Measurements from ENCODE around the gene CDH4.

Gene CDH4

GRCh38 chr20:61353261-61354000 lies 101.4 kb downstream of the CDH4 start:
- Histone ChIP-seq H2AK5ac (ENCODE audit: low read depth, low read length) (no peak overlapping the region), H3K14ac (ENCODE audit: low read length) (no peak overlapping the region), H4K91ac (ENCODE audit: low read depth, low read length, poor library complexity) (no peak overlapping the region), H2BK12ac (ENCODE audit: low read length) (no peak overlapping the region), H3K4me1 (ENCODE audit: control insufficient read depth in 2 of 2, insufficient read depth in 1 of 2, low read depth in 1 of 2, low read length in 2 of 2) (peaks cover 14 to 18% of the 10 kb centered on the region in 2 donors), H3K18ac (ENCODE audit: low read length) (no peak overlapping the region), H4K8ac (ENCODE audit: low read depth, low read length) (no peak overlapping the region), H2BK15ac (ENCODE audit: low read length) (no peak overlapping the region), H3K79me1 (ENCODE audit: low read depth, low read length) (no peaks in the 10 kb centered on the region), H3K4me2 (ENCODE audit: insufficient read depth, low read length, poor library complexity, severe bottlenecking) (no peak overlapping the region), H3K23ac (ENCODE audit: low read depth, low read length, poor library complexity) (no peak overlapping the region), H3K27ac (replicated peaks; ENCODE audit: low read length) (no peak overlapping the region), H2BK5ac (ENCODE audit: low read length) (no peak overlapping the region), H3K4me3 (ENCODE audit: low read length in 2 of 2) (no peak overlapping the region), H2BK120ac (ENCODE audit: low read depth, low read length) (no peak overlapping the region), H3K36me3 (replicated peaks in 1 of 2; ENCODE audit: control insufficient read depth in 2 of 2, insufficient read depth in 2 of 2, low read length in 2 of 2) (peaks cover 0 to 3% of the 10 kb centered on the region in 2 donors), H2AFZ (ENCODE audit: low read length) (no peak overlapping the region), H3K27me3 (ENCODE audit: control insufficient read depth in 3 of 3, insufficient read depth in 3 of 3, low read depth in 1 of 3, low read length in 3 of 3) (no peaks in the 10 kb centered on the region), H3K4ac (ENCODE audit: low read length) (no peak overlapping the region), H3K9me3 (replicated peaks in 1 of 2; ENCODE audit: control insufficient read depth in 2 of 2, insufficient read depth in 1 of 2, low read depth in 1 of 2, low read length in 2 of 2) (peaks cover 5 to 8% of the 10 kb centered on the region in 2 donors), H3K9ac (ENCODE audit: low read depth, low read length, poor library complexity) (no peak overlapping the region)
- WGBS, 2 donors (ENCODE audit: extremely low coverage in 2 of 2, insufficient read length in 2 of 2, insufficient replicate concordance in 1 of 2): no CpG with 5 or more reads among the region's 12 CpGs
- no peak for DNase-seq (ENCODE audit: low spot score)

- no CpG with 5 or more reads among the region's 18 CpGs for WGBS, 2 donors (ENCODE audit: extremely low coverage in 2 of 2, insufficient read length in 2 of 2, insufficient replicate concordance in 1 of 2)
- H3K79me1 ChIP-seq (ENCODE audit: low read depth, low read length): no peaks in the 10 kb centered on the region
- H3K23ac ChIP-seq (ENCODE audit: low read depth, low read length, poor library complexity): no peak overlapping the region
- H3K4me2 ChIP-seq (ENCODE audit: insufficient read depth, low read length, poor library complexity, severe bottlenecking): no peak overlapping the region
- H3K4ac ChIP-seq (ENCODE audit: low read length): no peak overlapping the region
- peaks cover 14 to 16% of the 10 kb centered on the region in 2 donors for H3K4me1 ChIP-seq (ENCODE audit: control insufficient read depth in 2 of 2, insufficient read depth in 1 of 2, low read depth in 1 of 2, low read length in 2 of 2)
- H2BK120ac ChIP-seq (ENCODE audit: low read depth, low read length): no peak overlapping the region
- no peak overlapping the region for H4K91ac ChIP-seq (ENCODE audit: low read depth, low read length, poor library complexity)
- H2BK12ac ChIP-seq (ENCODE audit: low read length): no peak overlapping the region
- H2AK5ac ChIP-seq (ENCODE audit: low read depth, low read length): peak overlapping the region; percentile 8
- H3K4me3 ChIP-seq (ENCODE audit: low read length in 2 of 2): no peak overlapping the region
- no peak overlapping the region for H4K8ac ChIP-seq (ENCODE audit: low read depth, low read length)
- H2AFZ ChIP-seq (ENCODE audit: low read length): no peak overlapping the region
- no peak overlapping the region for H3K9ac ChIP-seq (ENCODE audit: low read depth, low read length, poor library complexity)
- H3K18ac ChIP-seq (ENCODE audit: low read length): peak overlapping the region; percentile 73
- no peak for DNase-seq (ENCODE audit: low spot score)
- no peaks in the 10 kb centered on the region for H3K27me3 ChIP-seq (ENCODE audit: control insufficient read depth in 3 of 3, insufficient read depth in 3 of 3, low read depth in 1 of 3, low read length in 3 of 3)
- H3K36me3 ChIP-seq (replicated peaks in 1 of 2; ENCODE audit: control insufficient read depth in 2 of 2, insufficient read depth in 2 of 2, low read length in 2 of 2): peaks cover 0 to 3% of the 10 kb centered on the region in 2 donors
- H2BK15ac ChIP-seq (ENCODE audit: low read length): peak overlapping the region; percentile 12
- no peak overlapping the region for H3K14ac ChIP-seq (ENCODE audit: low read length)
- no peak overlapping the region for H3K27ac ChIP-seq (replicated peaks; ENCODE audit: low read length)
- H3K9me3 ChIP-seq (replicated peaks in 1 of 2; ENCODE audit: control insufficient read depth in 2 of 2, insufficient read depth in 1 of 2, low read depth in 1 of 2, low read length in 2 of 2): peaks cover 5 to 7% of the 10 kb centered on the region in 2 donors
- H2BK5ac ChIP-seq (ENCODE audit: low read length): no peak overlapping the region
Measured at GRCh38 chr20:61354001-61354390, 101.9 kb downstream of the CDH4 start.

- H2BK15ac ChIP-seq (ENCODE audit: low read length): no peak overlapping the region
- no peaks in the 10 kb centered on the region for H3K27me3 ChIP-seq (ENCODE audit: control insufficient read depth in 3 of 3, insufficient read depth in 3 of 3, low read depth in 1 of 3, low read length in 3 of 3)
- H2AFZ ChIP-seq (ENCODE audit: low read length): no peak overlapping the region
- DNase-seq (ENCODE audit: low spot score): no peak
- no peak overlapping the region for H4K8ac ChIP-seq (ENCODE audit: low read depth, low read length)
- no peak overlapping the region for H3K4me3 ChIP-seq (ENCODE audit: low read length in 2 of 2)
- no peak overlapping the region for H4K91ac ChIP-seq (ENCODE audit: low read depth, low read length, poor library complexity)
- peaks cover 10 to 16% of the 10 kb centered on the region in 2 donors for H3K4me1 ChIP-seq (ENCODE audit: control insufficient read depth in 2 of 2, insufficient read depth in 1 of 2, low read depth in 1 of 2, low read length in 2 of 2)
- H3K4me2 ChIP-seq (ENCODE audit: insufficient read depth, low read length, poor library complexity, severe bottlenecking): no peak overlapping the region
- peak overlapping the region; percentile 8 for H2AK5ac ChIP-seq (ENCODE audit: low read depth, low read length)
- H3K23ac ChIP-seq (ENCODE audit: low read depth, low read length, poor library complexity): no peak overlapping the region
- H2BK5ac ChIP-seq (ENCODE audit: low read length): no peak overlapping the region
- H2BK120ac ChIP-seq (ENCODE audit: low read depth, low read length): no peak overlapping the region
- H3K18ac ChIP-seq (ENCODE audit: low read length): peak overlapping the region; percentile 69
- no peak overlapping the region for H3K27ac ChIP-seq (replicated peaks; ENCODE audit: low read length)
- no CpG with 5 or more reads among the region's 10 CpGs for WGBS, 2 donors (ENCODE audit: extremely low coverage in 2 of 2, insufficient read length in 2 of 2, insufficient replicate concordance in 1 of 2)
- peaks cover 3 to 5% of the 10 kb centered on the region in 2 donors for H3K9me3 ChIP-seq (replicated peaks in 1 of 2; ENCODE audit: control insufficient read depth in 2 of 2, insufficient read depth in 1 of 2, low read depth in 1 of 2, low read length in 2 of 2)
- H3K36me3 ChIP-seq (replicated peaks in 1 of 2; ENCODE audit: control insufficient read depth in 2 of 2, insufficient read depth in 2 of 2, low read length in 2 of 2): peaks cover 0 to 3% of the 10 kb centered on the region in 2 donors
- no peak overlapping the region for H3K4ac ChIP-seq (ENCODE audit: low read length)
- H3K14ac ChIP-seq (ENCODE audit: low read length): no peak overlapping the region
- H2BK12ac ChIP-seq (ENCODE audit: low read length): peak overlapping the region; percentile 33
- H3K79me1 ChIP-seq (ENCODE audit: low read depth, low read length): no peaks in the 10 kb centered on the region
- peak overlapping the region; percentile 9 for H3K9ac ChIP-seq (ENCODE audit: low read depth, low read length, poor library complexity)
Measured at GRCh38 chr20:61354501-61354900, 102.4 kb downstream of the CDH4 start.

GRCh38 chr20:61354901-61355495 lies 102.9 kb downstream of the CDH4 start:
- H2AK5ac ChIP-seq (ENCODE audit: low read depth, low read length): no peak overlapping the region
- peaks cover 0 to 5% of the 10 kb centered on the region in 2 donors for H3K9me3 ChIP-seq (replicated peaks in 1 of 2; ENCODE audit: control insufficient read depth in 2 of 2, insufficient read depth in 1 of 2, low read depth in 1 of 2, low read length in 2 of 2)
- H2BK5ac ChIP-seq (ENCODE audit: low read length): no peak overlapping the region

More at GRCh38 chr20:61354901-61355495, 102.9 kb downstream of the CDH4 start:
- no peak overlapping the region for H4K91ac ChIP-seq (ENCODE audit: low read depth, low read length, poor library complexity)
- H3K14ac ChIP-seq (ENCODE audit: low read length): no peak overlapping the region
- no peak overlapping the region for H2BK12ac ChIP-seq (ENCODE audit: low read length)
- no CpG with 5 or more reads among the region's 12 CpGs for whole genome bisulfite sequencing, 2 donors (ENCODE audit: extremely low coverage in 2 of 2, insufficient read length in 2 of 2, insufficient replicate concordance in 1 of 2)
- DNase-seq (ENCODE audit: low spot score): no peak
- no peak overlapping the region for H2BK120ac ChIP-seq (ENCODE audit: low read depth, low read length)
- H3K4ac ChIP-seq (ENCODE audit: low read length): no peak overlapping the region
- no peak overlapping the region for H2AFZ ChIP-seq (ENCODE audit: low read length)
- H3K23ac ChIP-seq (ENCODE audit: low read depth, low read length, poor library complexity): no peak overlapping the region
- no peak overlapping the region for H3K9ac ChIP-seq (ENCODE audit: low read depth, low read length, poor library complexity)
- H3K36me3 ChIP-seq (replicated peaks in 1 of 2; ENCODE audit: control insufficient read depth in 2 of 2, insufficient read depth in 2 of 2, low read length in 2 of 2): peaks cover 0 to 3% of the 10 kb centered on the region in 2 donors
- H3K18ac ChIP-seq (ENCODE audit: low read length): peak overlapping the region; percentile 69
- H3K4me2 ChIP-seq (ENCODE audit: insufficient read depth, low read length, poor library complexity, severe bottlenecking): no peak overlapping the region
- no peaks in the 10 kb centered on the region for H3K79me1 ChIP-seq (ENCODE audit: low read depth, low read length)
- no peak overlapping the region for H3K27ac ChIP-seq (replicated peaks; ENCODE audit: low read length)
- no peak overlapping the region for H3K4me3 ChIP-seq (ENCODE audit: low read length in 2 of 2)
- no peak overlapping the region for H2BK15ac ChIP-seq (ENCODE audit: low read length)
- peaks cover 7 to 16% of the 10 kb centered on the region in 2 donors for H3K4me1 ChIP-seq (ENCODE audit: control insufficient read depth in 2 of 2, insufficient read depth in 1 of 2, low read depth in 1 of 2, low read length in 2 of 2)
- no peaks in the 10 kb centered on the region for H3K27me3 ChIP-seq (ENCODE audit: control insufficient read depth in 3 of 3, insufficient read depth in 3 of 3, low read depth in 1 of 3, low read length in 3 of 3)
- H4K8ac ChIP-seq (ENCODE audit: low read depth, low read length): no peak overlapping the region
